Stimulated activated CD8-positive, alpha-beta memory T cell treated with anti-CD3 and anti-CD28 coated beads, Interleukin-15, amount 100 ng/mL, for 1 hour (primary cell): ENCODE data around the gene FNBP1L.

Experiments
- DNase-seq: peaks from one replicate; pipeline ENCODE4 v3.0.0-alpha.2; 2020; ENCODE audit warnings: low read depth

The FNBP1L gene

GRCh38 chr1:93447481-93448291, at the start of gene FNBP1L:
FNBP1L (plus strand) TSS chr1:93448118; CDS start chr1:93448282, 164 bp downstream.
- DNase-seq: peak; percentile 14

GRCh38 chr1:93399781-93400180, 48.1 kb upstream of the FNBP1L start:
- no peak for DNase-seq

- DNase-seq: no peak
Observed at GRCh38 chr1:93408203-93408602, 39.7 kb upstream of the FNBP1L start.

GRCh38 chr1:93411000-93411399, 36.9 kb upstream of the FNBP1L start:
- no peak for DNase-seq

GRCh38 chr1:93414749-93415148, 33.2 kb upstream of the FNBP1L start:
- no peak for DNase-seq

GRCh38 chr1:93415296-93415695, 32.6 kb upstream of the FNBP1L start:
- DNase-seq: no peak

- no peak for DNase-seq
Observed at GRCh38 chr1:93416183-93416582, 31.7 kb upstream of the FNBP1L start.

GRCh38 chr1:93419344-93419743, 28.6 kb upstream of the FNBP1L start:
- DNase-seq: no peak

GRCh38 chr1:93420400-93420799, 27.5 kb upstream of the FNBP1L start:
- DNase-seq: no peak

GRCh38 chr1:93426181-93426580, 21.7 kb upstream of the FNBP1L start:
- DNase-seq: no peak

- no peak for DNase-seq
Observed at GRCh38 chr1:93427656-93428055, 20.3 kb upstream of the FNBP1L start.

- DNase-seq: no peak
Observed at GRCh38 chr1:93433407-93433961, 14.4 kb upstream of the FNBP1L start.

- no peak for DNase-seq
Observed at GRCh38 chr1:93434088-93434487, 13.8 kb upstream of the FNBP1L start.

GRCh38 chr1:93434987-93435386, 12.9 kb upstream of the FNBP1L start:
- DNase-seq: no peak

GRCh38 chr1:93435443-93435842, 12.5 kb upstream of the FNBP1L start:
- DNase-seq: no peak

- DNase-seq: no peak
Observed at GRCh38 chr1:93436496-93436895, 11.4 kb upstream of the FNBP1L start.

- no peak for DNase-seq
Observed at GRCh38 chr1:93437976-93438605, 9.8 kb upstream of the FNBP1L start.

GRCh38 chr1:93438716-93439115, 9.2 kb upstream of the FNBP1L start:
- no peak for DNase-seq

- DNase-seq: no peak
Observed at GRCh38 chr1:93440272-93440671, 7.6 kb upstream of the FNBP1L start.

- no peak for DNase-seq
Observed at GRCh38 chr1:93440706-93441105, 7.2 kb upstream of the FNBP1L start.

- DNase-seq: no peak
Observed at GRCh38 chr1:93441589-93441988, 6.3 kb upstream of the FNBP1L start.

GRCh38 chr1:93442008-93442666, 5.8 kb upstream of the FNBP1L start:
- no peak for DNase-seq

GRCh38 chr1:93442741-93443140, 5.2 kb upstream of the FNBP1L start:
- DNase-seq: no peak
